ENCODE measurements around the gene OR10H5.
"Not testable (repeated sequence)": the region's sequence is repeated elsewhere in the genome, so short reads cannot be mapped to it uniquely, and the experiment has no call there.

OR10H5 gene

GRCh38 chr19:15787611-15788155 lies at the start of gene OR10H5:
Gene OR10H5 (plus strand): TSS chr19:15787661. CDS start chr19:15794049, 6,388 bp downstream.
- no peak for DNase-seq

GRCh38 chr19:15737722-15738121 lies 49.7 kb upstream of the OR10H5 start, which contains the start of gene OR10H3:
Gene OR10H3 (plus strand): TSS chr19:15737985. CDS start chr19:15741393, 3,408 bp downstream.
- DNase-seq = no peak

GRCh38 chr19:15740785-15741184 lies 46.7 kb upstream of the OR10H5 start:
- DNase-seq = no peak

- DNase-seq = no peak
Observed at GRCh38 chr19:15748239-15748638, 39.2 kb upstream of the OR10H5 start.

GRCh38 chr19:15758379-15758778 lies 29.1 kb upstream of the OR10H5 start:
- DNase-seq = no peak

- no peak for DNase-seq
Observed at GRCh38 chr19:15759962-15760565, 27.4 kb upstream of the OR10H5 start.

GRCh38 chr19:15769586-15769985 lies 17.9 kb upstream of the OR10H5 start:
- DNase-seq = no peak

GRCh38 chr19:15774159-15774558 lies 13.3 kb upstream of the OR10H5 start:
- DNase-seq = not testable (repeated sequence)

GRCh38 chr19:15775249-15775648 lies 12.2 kb upstream of the OR10H5 start:
- no peak for DNase-seq

- DNase-seq = no peak
Observed at GRCh38 chr19:15776264-15776663, 11.2 kb upstream of the OR10H5 start.

GRCh38 chr19:15776991-15777970 lies 10.2 kb upstream of the OR10H5 start:
- no peak for DNase-seq

GRCh38 chr19:15779756-15780476 lies 7.5 kb upstream of the OR10H5 start:
- no peak for DNase-seq

GRCh38 chr19:15780610-15781418 lies 6.6 kb upstream of the OR10H5 start:
- DNase-seq = no peak

- DNase-seq = no peak
Observed at GRCh38 chr19:15781661-15782060, 5.8 kb upstream of the OR10H5 start.

- DNase-seq = no peak
Observed at GRCh38 chr19:15782211-15782610, 5.2 kb upstream of the OR10H5 start.

GRCh38 chr19:15782896-15783295 lies 4.6 kb upstream of the OR10H5 start:
- not testable (repeated sequence) for DNase-seq

- no peak for DNase-seq
Observed at GRCh38 chr19:15788594-15789270, 1.3 kb downstream of the OR10H5 start.

GRCh38 chr19:15790096-15790495 lies 2.6 kb downstream of the OR10H5 start:
- DNase-seq = no peak

- not testable (repeated sequence) for DNase-seq
Observed at GRCh38 chr19:15794279-15794678, 6.8 kb downstream of the OR10H5 start.

GRCh38 chr19:15810335-15810734 lies 22.9 kb downstream of the OR10H5 start:
- no peak for DNase-seq

GRCh38 chr19:15811476-15811875 lies 24.0 kb downstream of the OR10H5 start:
- DNase-seq = no peak

Data from NCI-H2171 treated with DMSO at 0.1 percent for 48 hours (cell line).